OCI-LY7 (cell line): ENCODE data around the gene DCHS1.

ENCODE experiments used
- CTCF ChIP-seq: fragments of 200-600 bp; sonication (generic); conservative IDR thresholded peaks from 2 replicates; pipeline ENCODE4 v1.5.1; 2014; ENCODE audit warnings: mild to moderate bottlenecking, antibody characterized with exemption, low read length, moderate library complexity, mixed read lengths
- EZH2phosphoT487 ChIP-seq: fragments of 200-600 bp; sonication (generic); IDR thresholded peaks from 2 replicates; pipeline ENCODE4 v1.6.1; 2018; ENCODE audit warnings: low read depth, borderline replicate concordance, mild to moderate bottlenecking, mixed run types, antibody characterized with exemption, low read length, moderate library complexity, mixed read lengths

GRCh38 chr11:6596239-6596877, 59.3 kb downstream of the DCHS1 start:
- TF ChIP-seq CTCF (no peak), EZH2phosphoT487 (no peak)
